ENCODE data around the gene LRP2. TPM values are rescaled to one million over a fixed set of nuclear protein-coding genes. Genes with fewer than 3 reads are reported as not detected.
"Not testable (repeated sequence)": the region's sequence is repeated elsewhere in the genome, so short reads cannot be mapped to it uniquely, and the experiment has no call there.

LRP2 gene
- total RNA-seq, 4 donors from 2014 or later, result not detected

DNA sequence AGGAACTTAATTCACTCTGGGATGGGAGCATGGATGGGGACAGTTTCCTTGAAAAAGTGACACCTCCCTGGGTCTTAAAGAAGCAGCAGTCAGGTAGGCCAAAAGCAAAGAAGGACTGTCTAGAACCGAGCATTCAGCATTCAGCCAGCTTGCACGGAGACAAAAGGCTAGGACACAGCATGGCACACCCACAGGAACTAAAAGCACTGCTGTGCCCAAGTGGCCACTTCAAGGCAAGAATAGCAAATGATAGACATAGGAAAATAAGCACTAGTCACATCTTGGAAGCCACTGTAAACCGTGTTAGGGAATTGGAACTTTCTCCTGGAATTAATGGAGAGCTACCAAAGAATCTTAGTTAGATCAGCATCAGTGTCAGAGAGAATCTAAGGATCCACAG lies 47.0 kb downstream of the LRP2 start:
- ATAC-seq, result no peak
- no peak overlapping the region for H3K27ac ChIP-seq
- WGBS, 2 donors (ENCODE audit: low coverage in 1 of 2), result 52 to 92% methylated on average over 2 of the region's 3 CpGs

DNA sequence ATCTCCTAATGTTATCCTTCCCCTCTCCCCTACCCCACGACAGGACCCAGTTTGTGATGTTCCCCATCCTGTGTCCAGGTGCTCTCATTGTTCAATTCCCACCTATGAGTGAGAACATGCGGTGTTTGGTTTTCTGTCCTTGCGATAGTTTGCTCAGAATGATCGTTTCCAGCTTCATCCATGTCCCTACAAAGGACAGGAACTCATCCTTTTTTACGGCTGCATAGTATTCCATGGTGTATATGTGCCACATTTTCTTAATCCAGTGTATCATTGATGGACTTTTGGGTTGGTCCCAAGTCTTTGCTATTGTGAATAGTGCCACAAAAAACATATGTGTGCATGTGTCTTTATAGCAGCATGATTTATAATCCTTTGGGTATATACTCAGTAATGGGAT lies 54.0 kb downstream of the LRP2 start:
- H3K4me3 ChIP-seq, H3K27me3 ChIP-seq, H3K4me1 ChIP-seq, H3K9me3 ChIP-seq, H3K36me3 ChIP-seq, ATAC-seq, H3K27ac ChIP-seq: not testable (repeated sequence)
- 83 to 100% methylated on average over 1 to 5 of the region's 5 CpGs for WGBS, 2 donors (ENCODE audit: low coverage in 1 of 2)

More for the DNA sequence above, 47.0 kb downstream of the LRP2 start:
- no peaks in the 10 kb centered on the region for H3K4me1 ChIP-seq
- H3K36me3 ChIP-seq, result no peaks in the 10 kb centered on the region
- no peaks in the 10 kb centered on the region for H3K9me3 ChIP-seq
- no peak overlapping the region for H3K4me3 ChIP-seq
- peaks cover 7% of the 10 kb centered on the region for H3K27me3 ChIP-seq
- TF ChIP-seq POLR2A (IDR thresholded peaks at IDR 0.05), result no peak
- no peak for TF ChIP-seq POLR2AphosphoS5 (IDR thresholded peaks at IDR 0.05)
- TF ChIP-seq EP300 (IDR thresholded peaks at IDR 0.05), result no peak
- TF ChIP-seq, protein P1, sequence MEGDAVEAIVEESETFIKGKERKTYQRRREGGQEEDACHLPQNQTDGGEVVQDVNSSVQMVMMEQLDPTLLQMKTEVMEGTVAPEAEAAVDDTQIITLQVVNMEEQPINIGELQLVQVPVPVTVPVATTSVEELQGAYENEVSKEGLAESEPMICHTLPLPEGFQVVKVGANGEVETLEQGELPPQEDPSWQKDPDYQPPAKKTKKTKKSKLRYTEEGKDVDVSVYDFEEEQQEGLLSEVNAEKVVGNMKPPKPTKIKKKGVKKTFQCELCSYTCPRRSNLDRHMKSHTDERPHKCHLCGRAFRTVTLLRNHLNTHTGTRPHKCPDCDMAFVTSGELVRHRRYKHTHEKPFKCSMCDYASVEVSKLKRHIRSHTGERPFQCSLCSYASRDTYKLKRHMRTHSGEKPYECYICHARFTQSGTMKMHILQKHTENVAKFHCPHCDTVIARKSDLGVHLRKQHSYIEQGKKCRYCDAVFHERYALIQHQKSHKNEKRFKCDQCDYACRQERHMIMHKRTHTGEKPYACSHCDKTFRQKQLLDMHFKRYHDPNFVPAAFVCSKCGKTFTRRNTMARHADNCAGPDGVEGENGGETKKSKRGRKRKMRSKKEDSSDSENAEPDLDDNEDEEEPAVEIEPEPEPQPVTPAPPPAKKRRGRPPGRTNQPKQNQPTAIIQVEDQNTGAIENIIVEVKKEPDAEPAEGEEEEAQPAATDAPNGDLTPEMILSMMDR (IDR thresholded peaks at IDR 0.05), result no peak

DNA sequence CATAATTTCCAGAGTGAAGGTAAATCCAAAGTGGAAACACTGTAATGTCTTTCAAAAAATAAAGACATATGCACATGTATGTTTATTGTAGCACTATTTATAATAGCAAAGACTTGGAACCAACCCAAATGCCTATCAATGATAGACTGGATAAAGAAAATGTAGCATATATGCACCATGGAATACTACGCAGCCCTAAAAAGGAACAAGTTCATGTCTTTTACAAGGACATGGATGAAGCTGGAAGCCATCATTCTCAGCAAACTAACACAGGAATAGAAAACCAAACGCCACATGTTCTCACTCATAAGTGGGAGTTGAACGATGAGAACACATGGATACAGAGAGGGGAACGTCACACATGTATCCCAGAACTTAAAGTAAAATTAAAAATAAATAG lies 57.6 kb downstream of the LRP2 start:
- H3K4me3 ChIP-seq, H3K27me3 ChIP-seq, H3K9me3 ChIP-seq, H3K36me3 ChIP-seq, H3K27ac ChIP-seq, ATAC-seq, H3K4me1 ChIP-seq: not testable (repeated sequence)
- WGBS, 2 donors (ENCODE audit: low coverage in 1 of 2), result 93 to 94% methylated on average over 4 of the region's 4 CpGs

DNA sequence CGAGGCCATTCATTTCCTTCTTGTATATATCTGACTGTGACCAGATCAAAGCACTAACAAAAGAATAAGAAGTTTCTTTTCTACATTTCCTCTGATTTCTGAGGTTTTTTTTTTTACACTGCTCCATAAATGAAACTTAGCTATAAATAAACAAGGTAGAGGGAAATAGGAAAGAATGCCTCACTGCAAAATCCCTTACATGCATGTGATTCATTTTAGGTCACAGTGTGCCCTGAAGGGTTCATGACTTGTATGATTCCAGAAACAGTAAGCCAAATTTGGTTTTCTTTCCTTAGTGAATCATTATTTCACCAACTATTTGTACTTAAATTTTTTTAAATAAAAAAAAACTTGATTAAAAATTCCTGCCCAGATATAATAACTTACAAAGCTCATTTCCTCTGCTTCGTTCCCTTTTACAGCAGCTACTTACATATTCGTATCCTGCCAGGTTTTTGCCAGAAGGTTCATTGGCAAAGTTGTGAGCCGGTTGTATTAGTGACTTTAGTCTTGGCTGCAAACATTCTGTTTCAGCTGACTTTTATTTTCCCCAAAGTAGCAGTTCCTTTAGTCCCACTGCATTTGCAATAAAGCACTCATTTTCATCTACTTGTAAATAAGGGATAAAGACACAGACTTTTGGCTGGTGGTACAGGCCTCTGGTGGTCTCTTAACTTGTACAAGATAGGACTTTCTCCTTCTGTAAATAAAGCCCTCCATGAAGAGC lies 58.6 kb downstream of the LRP2 start:
- WGBS, 2 donors (ENCODE audit: low coverage in 1 of 2), result 47 to 50% methylated on average over 4 of the region's 4 CpGs
- Histone ChIP-seq H3K4me3 (no peak overlapping the region), H3K4me1 (no peaks in the 10 kb centered on the region), H3K36me3 (no peaks in the 10 kb centered on the region), H3K9me3 (peaks cover 0 to 5% (median 0%) of the 10 kb centered on the region in 3 donors), H3K27ac (no peak overlapping the region), H3K27me3 (no peaks in the 10 kb centered on the region)
- ATAC-seq, result no peak
- TF ChIP-seq EP300 (IDR thresholded peaks at IDR 0.05), result no peak
- no peak for TF ChIP-seq POLR2AphosphoS5 (IDR thresholded peaks at IDR 0.05)

DNA sequence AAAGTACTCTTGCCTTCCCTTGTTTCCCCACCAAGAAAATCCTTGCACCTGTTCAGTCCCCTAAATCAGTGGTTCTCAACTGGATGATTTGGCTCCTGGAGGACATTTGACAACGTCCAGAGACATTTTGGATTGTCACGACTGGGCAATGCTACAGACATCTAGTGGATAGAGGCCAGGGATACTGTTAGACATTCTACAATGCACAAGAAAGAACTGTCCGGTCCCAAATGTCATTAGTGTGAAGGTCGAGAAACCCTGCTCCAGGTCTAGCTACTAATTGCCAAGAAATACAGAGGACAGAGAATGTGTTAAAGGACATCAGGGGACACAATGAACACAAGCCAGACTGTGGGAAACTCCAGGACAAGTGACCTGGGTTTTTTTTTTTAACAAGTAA lies 60.0 kb downstream of the LRP2 start:
- WGBS, 2 donors (ENCODE audit: low coverage in 1 of 2), result 45% methylated on average over 2 of the region's 4 CpGs; no CpG with 5 or more reads in 1 of the 2 donors
- Histone ChIP-seq H3K4me1 (no peaks in the 10 kb centered on the region), H3K9me3 (no peaks in the 10 kb centered on the region), H3K36me3 (no peaks in the 10 kb centered on the region), H3K4me3 (no peak overlapping the region), H3K27ac (no peak overlapping the region), H3K27me3 (no peaks in the 10 kb centered on the region)
- TF ChIP-seq, protein P1 (IDR thresholded peaks at IDR 0.05), result no peak
- no peak for TF ChIP-seq EP300 (IDR thresholded peaks at IDR 0.05)
- no peak for TF ChIP-seq POLR2A (IDR thresholded peaks at IDR 0.05)
- TF ChIP-seq POLR2AphosphoS5 (IDR thresholded peaks at IDR 0.05), result no peak
- no peak for ATAC-seq

DNA sequence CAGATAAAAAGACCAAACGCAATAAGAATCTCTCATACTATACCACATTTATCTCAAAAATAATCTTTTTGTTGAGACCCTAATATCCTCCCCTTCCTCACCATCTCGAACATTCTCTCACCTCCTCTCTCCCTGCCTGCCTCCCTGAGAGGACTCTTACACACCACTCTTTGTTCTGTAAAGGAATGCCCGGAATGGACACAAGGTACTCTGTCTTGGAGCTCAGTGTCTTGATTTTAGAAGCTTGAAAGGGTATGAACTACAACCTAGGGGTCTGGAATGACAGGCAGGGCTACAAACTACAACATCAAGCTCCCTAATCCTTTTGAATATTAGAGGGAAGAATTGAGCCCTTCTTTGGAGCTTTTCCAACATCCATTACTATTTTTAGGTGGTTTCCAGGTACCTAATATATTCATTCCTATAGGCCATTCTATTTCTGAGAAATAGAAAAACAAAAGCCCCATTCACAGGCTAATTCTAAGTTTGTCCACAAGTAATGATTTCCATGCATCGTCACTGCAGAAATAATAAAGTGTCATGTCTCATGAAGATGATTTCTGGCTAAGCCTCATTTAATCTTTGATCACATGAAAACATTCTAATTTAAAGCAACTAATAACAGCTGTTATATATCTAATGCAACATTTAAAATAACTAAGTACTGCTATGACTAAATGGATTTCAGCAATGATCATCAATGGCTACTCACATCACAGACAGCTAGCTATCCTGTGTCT lies 60.6 kb downstream of the LRP2 start:
- ATAC-seq, result no peak
- Histone ChIP-seq H3K27me3 (no peaks in the 10 kb centered on the region), H3K4me1 (no peaks in the 10 kb centered on the region), H3K4me3 (no peak overlapping the region), H3K36me3 (no peaks in the 10 kb centered on the region), H3K27ac (no peak overlapping the region), H3K9me3 (no peaks in the 10 kb centered on the region)
- WGBS, 2 donors (ENCODE audit: low coverage in 1 of 2), result 41 to 54% methylated on average over 4 of the region's 4 CpGs
- TF ChIP-seq POLR2AphosphoS5 (IDR thresholded peaks at IDR 0.05), result no peak
- no peak for TF ChIP-seq POLR2A (IDR thresholded peaks at IDR 0.05)
- TF ChIP-seq, protein P1 (IDR thresholded peaks at IDR 0.05), result no peak
- no peak for TF ChIP-seq EP300 (IDR thresholded peaks at IDR 0.05)

Data from gastroesophageal sphincter (tissue), 4 donors.